Measurements from ENCODE around the gene TMEM179B.

Gene TMEM179B

GRCh38 chr11:62831520-62832335, 44.5 kb downstream of the TMEM179B start, which contains the start of gene STX5:
Gene STX5 (minus strand): TSS chr11:62832051. CDS start chr11:62831243, 808 bp downstream.
- peak; percentile 94 to 100 (median 99) for DNase-seq

GRCh38 chr11:62832336-62833234, 45.4 kb downstream of the TMEM179B start, which contains the start of gene TEX54:
Gene TEX54 (minus strand): TSS chr11:62832841.
- DNase-seq: peak in 9 of 56 donors; percentile 15 to 47 (median 38)

GRCh38 chr11:62835336-62835735, 48.1 kb downstream of the TMEM179B start:
- no peak for DNase-seq

DNA sequence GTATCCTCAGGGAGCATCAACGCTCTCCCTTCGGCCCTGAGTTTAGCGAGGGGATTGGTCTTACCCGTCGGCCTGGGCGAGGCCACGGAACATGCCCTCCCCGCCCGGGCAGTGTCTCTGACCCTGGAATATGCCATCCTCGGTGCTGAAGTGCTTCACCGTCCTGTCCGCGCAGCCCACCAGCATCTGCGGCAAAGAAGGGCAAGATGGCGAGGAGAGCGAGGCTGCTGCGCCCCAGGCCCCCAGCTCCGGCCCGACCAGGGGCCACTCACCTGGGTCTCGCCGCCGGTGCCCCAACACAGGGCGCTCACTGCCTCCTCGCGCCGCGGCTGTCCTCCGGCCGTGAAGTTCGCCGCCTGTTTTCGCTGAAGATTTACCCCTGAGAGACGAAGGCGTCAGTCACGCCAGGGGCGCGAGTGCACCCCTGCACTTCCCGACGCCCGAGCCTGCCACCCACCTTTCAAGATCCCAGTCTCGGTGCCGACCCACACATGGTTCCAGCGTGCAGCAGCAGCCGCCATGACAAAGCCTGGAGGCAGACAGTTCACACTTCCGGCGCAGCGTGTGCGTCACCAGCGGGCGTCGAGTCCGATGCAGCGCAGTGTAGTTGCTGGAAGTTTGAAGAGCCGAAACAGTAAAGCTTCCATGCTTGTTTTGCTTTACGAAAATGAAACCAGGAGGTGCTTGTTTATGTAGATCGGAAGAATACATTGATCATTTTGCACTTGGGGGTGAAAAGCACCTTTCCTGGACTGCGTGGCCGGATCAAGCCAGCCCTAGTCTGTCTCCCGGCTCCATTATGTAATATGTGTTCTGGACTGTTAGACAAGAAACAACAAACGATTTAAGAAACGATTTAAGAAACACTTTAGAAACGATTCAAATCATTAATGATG, 52.1 kb downstream of the TMEM179B start, which contains the start of gene WDR74:
WDR74 (minus strand) TSS at position 541 of the 896 bp plus-strand sequence; CDS start at position 521, 20 bp downstream.
- peak in 55 of 56 donors; percentile 69 to 98 (median 89) for DNase-seq

Measured in nucleus accumbens (tissue), 56 donors.